ENCODE data around the gene ETNK2.
A peak's percentile ranks its signal among the peaks of the same experiment; 100 is the strongest.

ETNK2 gene

DNA sequence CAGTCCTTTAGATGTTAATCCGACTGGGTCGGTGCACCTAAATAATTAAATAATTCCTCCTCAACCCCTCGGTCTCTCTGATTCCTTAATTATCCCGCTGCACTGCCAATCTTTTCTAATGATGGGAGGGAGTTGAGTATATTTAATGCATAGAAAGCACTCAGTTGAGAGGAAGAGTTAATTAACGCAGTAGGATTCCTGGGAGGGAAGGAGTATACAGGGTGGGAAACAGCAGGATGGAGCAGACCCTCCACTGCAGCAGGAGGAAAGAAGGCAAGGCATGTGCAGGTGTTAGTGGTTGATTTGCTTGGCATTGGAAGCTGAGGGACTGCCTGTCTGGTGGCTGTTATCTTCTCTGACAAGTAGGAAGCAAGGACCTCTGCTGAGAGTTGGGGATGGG, 24.2 kb upstream of the ETNK2 start:
- no peak for DNase-seq (ENCODE audit: low read depth in 3 of 3)

DNA sequence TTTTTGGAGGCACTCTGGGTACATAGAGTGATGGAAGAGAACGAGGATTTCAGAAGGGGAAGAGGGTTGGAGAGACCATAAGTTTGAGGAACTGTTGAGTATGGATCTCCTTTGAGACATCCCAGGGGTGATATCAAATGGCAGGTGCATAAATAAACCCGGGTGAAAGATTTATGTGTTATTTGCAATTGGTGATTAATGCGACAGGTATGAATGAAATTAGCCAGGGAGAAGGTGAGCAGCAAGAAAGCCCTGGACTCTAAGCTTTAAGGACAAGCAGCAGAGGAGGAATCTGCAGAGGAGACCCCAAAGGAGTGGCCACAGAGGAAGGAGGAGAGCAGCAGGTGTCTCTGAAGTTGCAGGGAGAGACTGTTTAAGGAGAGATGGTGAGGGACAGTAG, 23.1 kb upstream of the ETNK2 start:
- no peak for DNase-seq (ENCODE audit: low read depth in 3 of 3)

DNA sequence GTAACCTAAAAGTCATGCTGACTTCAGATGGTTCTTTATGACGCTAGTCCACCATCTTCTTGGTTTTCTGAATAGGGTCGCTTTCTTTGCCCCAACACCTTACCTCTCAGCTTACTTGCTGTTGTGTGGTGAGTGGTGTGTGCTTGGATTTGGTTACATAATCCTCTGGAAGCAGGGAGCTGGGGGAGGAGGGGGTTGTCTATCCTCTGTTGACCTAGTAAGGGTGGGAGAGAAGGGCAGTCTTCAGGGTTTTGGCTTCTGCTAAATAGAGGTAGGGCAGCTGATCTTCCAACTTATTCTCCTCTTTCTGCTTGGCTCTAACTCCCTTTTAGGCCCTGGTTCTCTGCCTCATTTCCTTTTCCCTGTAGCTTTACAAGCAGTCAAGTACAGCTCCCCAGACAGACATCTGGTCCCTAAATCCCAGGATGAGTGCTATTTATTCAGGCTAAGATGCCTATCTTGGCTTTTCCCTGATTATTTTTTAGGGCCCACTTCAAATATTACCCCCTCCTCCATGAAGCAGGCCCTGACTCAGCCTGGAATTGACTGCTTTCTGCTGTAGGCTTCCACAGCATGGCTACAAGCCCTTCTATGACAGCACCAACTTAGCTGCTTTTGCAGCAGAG, 20.7 kb upstream of the ETNK2 start:
- DNase-seq (ENCODE audit: low read depth in 3 of 3), result no peak

DNA sequence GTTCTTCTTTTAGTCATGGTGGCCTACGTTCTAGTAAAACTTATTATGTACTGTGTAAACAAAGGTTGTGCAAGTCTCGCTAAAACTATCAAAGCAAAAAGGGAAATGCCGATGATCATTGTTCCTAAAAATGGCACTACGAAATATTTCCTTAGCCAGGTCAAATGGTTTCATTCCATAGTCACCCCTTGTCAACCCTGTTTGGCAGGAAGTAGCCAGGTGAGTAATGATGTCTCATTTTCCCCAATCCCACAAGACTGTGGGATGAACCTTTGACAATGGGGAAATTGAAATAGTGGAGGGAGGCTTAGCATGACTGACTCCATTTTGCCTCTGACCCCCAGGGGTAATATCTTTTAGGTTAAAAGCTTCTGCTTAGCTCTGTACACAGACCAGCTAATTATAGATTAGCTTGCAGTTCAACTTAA, 19.9 kb upstream of the ETNK2 start:
- DNase-seq (ENCODE audit: low read depth in 3 of 3), result no peak

DNA sequence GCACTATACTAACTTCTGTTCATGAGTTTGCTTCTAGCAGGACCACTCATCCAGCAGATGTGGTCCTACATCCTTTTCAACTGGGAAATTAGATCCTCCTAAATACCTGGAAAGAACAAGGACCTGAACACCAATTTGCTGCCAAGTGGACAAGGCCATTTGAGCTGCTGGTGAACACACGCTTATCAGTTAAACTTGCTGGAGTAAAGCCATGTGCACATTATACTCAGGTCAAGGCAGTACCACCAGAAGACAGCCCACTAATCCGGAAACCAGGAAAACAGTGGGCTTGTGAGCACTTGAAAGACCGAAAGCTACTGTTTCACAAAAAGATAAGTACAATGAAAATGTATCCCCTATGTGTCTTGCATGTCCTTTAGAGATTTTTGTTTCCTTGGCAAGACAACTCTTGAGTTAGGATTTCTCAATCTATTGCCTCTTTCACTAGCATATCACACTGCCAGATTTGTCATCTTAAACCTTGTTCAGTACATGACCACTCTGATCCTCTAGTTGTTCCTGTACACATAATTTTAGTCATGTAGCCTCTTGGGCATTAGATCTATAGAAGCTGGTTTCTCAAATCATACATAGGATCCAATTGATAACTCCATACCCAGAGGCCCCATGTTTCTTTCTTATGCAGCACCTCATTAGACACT, 18.8 kb upstream of the ETNK2 start:
- DNase-seq (ENCODE audit: low read depth in 3 of 3), result no peak

DNA sequence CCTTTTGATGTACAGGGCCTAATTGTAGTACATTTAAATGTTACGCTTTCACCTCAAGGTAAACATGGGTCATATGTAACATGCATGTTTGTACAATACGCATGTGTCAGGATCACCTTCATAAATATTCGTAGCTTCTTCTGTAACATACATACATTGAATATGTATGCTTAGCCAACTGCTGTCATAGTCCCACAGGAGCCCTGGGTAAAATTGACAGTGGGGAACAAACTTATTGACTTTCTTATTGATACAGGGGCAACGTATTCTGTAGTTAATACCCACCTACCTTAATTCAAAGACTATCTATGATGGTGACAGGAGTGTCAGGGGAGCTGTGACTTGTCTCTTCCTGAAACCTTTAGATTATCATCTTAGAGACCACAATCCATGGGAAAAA, 18.0 kb upstream of the ETNK2 start:
- DNase-seq (ENCODE audit: low read depth in 3 of 3), result no peak

DNA sequence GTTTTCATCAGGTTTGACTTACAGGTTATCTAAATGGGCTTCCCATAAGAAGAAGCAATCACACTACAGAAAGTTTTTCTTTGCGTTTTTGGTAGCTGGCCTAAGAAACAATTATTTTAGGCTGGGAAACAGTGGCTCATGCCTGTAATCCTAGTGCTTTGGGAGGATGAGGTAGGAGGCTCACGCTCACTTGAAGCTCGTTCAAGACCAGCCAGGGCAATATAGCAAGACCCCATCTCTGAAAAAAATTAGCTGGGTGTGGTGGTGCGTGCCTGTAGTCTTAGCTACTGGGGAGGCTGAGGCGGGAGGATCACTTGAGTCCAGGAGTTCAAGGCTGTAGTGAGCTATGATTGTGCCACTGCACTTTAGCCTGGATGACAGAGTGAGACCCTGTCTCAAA, 15.9 kb upstream of the ETNK2 start:
- no peak for DNase-seq (ENCODE audit: low read depth in 3 of 3)

DNA sequence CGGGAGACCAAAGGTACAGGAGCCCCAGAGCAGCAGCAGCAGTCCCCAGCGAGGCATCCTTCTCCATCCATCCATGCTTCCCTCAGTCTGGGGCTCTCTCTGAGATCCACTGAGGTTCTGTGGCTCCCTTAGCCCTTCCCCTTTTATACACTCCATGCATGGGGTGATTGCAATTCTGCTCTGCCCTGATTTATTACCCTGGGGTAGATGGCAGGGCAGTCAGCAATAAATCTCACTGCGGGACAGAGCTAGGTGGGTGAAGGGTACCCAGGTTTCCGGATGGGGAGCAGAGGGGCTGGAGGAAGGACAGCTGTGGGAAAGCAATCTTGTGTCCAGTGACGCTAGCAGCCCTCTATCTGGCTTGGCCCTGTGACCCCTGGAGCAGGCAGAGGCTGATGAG, 14.4 kb upstream of the ETNK2 start, which contains the start of gene REN:
Gene REN, minus strand, starts transcription at position 119 of the 400 bp plus-strand sequence. Its CDS starts 44 bp downstream, at position 75.
- no peak for DNase-seq (ENCODE audit: low read depth in 3 of 3)

DNA sequence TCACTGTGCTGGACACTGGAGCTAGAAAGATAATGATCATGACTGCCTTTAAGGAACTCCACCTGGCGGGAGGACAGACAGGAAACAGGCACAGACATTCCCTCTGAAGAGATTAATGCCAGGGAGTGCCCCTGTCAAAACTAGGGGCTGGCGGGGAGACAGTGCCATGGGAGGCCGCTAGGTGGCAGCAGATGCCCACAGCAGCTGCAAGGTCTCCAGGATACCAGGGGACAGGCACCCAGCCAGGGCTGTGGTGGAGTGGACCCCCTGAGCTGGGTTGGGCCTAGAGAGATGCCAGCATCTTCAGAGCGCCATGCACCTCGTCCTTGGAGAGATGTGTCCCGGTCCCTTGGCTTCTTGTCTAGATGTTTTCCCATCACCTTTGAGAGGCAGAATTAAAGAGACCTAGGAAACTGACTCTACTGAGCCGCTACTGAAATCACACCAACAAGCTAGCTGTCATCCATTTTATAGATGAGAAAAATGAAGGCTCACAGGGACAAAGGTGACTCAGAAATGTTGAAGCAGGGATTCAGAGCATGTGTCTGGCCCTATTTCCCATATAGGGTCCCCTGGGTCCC, 10.7 kb upstream of the ETNK2 start:
- peak; percentile 60 to 70 (median 66) for DNase-seq (ENCODE audit: low read depth in 3 of 3)

DNA sequence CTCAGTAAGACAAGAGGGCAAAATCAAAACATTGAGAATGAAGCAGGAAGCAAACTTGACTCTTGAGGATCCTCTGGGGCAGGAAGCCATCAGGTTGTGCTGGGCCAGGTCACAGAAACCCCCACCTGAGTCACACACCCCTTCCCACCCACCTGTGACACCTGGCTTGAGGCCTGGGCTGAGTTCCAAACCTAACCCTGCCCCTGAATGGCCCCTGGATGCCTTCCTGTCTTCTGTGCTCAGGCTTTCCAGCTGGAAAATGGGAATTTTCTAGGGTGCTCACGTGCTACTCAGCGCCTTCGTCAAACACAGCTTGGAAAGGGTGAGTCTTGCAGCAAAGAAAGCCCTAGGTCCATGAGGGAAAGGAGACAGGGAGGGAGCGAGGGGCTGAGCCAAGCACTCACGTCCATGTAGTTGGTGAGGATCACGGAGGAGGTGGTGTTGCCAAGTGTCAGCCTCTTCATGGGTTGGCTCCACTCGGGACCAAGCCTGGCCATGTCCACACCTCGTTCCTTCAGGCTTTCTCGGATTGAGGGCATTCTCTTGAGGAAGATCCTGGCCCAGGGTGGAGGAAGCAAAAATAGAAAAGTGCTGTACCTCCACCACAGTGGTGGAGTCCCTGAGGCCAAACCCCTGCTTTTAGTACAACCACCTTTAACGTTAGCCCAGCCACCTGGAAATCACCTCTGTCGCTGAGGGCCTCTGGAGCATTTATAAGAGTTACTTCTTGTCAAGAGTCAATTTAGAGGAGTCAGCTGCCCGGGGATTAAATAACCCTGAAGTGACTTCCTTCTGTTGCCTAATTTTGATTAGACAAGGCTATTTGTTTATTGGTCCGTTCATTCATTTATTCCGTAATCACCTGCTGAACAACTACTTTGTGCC, 10.0 kb upstream of the ETNK2 start:
- no peak for DNase-seq (ENCODE audit: low read depth in 3 of 3)

DNA sequence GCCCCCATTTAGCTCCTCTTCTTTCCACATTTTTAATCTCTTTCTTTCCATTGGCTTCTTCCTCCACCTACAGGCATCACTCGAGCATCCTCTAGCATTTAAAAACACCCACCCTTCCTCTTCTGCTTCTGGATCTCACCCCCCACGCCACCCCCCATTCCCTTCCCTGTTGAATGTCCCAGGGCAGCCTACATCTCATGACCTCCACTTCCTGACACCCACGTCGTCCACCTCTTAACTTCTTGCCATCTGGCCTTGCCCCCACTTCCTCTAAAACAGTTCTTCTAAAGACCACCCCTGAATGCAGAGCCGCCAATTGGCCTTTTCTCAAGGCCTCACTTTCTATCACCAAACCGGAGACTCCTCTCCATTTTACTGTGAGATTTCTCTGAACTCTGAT, 6.1 kb upstream of the ETNK2 start:
- DNase-seq (ENCODE audit: low read depth in 3 of 3), result no peak

DNA sequence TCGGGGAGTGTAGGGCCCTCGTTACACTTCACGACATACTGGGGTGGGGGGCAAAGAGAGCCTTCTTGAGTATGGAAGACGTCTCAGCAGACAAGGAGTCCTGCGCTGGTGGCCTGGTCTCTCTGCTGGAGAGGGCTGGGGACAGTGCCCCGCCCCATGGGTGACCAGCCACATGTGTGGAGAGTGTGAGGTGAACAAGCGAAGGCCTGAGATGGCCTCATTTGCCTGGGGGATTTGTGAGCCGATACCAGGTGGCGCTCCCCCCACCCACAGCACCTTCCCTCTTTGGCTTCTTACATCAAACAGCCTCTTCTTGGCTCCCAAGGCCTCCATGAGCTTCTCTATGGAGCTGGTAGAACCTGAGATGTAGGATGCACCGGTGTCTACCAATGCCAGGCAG, 4.0 kb upstream of the ETNK2 start:
- no peak for DNase-seq (ENCODE audit: low read depth in 3 of 3)

DNA sequence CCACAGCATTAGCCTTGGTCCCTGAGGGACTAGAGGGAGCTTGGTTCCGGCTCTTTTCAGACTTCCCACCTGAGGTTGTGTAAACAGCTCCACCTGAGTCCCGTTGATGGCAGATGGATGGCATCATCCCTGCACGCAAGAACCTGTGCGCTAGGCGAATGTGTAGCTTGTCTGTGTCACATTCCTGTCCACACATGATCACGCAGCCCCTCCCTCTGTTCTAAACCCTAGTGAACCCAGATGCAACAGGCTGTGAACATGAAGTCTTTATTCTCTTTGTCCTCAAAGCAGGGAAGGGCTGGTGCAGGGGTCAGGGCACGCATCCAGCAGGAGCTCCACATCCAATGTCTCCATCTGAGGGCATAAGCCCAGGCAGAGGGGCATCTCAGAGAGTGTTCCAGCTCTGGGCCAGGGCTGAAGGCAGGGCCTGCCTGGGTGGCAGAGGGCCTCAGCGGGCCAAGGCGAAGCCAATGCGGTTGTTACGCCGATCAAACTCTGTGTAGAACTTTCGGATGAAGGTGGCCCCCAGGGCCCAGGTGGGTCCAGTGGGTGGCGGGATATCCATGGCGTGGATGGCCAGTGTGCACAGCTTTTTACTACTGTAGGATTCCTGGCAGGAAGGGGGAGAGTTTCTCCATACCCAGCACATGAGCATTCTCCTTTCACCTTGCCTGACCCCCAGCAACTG, 2.9 kb upstream of the ETNK2 start:
- DNase-seq (ENCODE audit: low read depth in 3 of 3), result no peak

DNA sequence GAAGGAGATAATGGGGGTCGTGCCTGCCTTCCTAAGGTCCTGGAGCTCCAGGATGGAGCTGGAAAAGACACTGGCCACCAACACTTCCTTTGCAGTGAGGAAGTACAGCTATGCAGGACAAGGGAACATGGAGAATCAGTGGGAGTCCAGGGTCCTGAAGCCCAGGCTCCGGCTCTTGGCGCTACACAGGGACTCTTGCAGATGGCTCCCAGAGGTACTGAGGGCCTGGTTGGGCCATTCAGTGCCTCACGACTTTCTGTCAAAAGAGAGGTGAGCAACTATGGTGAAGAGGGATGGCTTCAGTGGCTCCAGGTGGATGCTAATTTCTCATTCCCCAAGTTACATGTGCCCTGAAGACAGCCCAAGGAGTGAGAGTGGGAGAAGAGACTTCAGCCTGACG, 1.8 kb upstream of the ETNK2 start:
- no peak for DNase-seq (ENCODE audit: low read depth in 3 of 3)

DNA sequence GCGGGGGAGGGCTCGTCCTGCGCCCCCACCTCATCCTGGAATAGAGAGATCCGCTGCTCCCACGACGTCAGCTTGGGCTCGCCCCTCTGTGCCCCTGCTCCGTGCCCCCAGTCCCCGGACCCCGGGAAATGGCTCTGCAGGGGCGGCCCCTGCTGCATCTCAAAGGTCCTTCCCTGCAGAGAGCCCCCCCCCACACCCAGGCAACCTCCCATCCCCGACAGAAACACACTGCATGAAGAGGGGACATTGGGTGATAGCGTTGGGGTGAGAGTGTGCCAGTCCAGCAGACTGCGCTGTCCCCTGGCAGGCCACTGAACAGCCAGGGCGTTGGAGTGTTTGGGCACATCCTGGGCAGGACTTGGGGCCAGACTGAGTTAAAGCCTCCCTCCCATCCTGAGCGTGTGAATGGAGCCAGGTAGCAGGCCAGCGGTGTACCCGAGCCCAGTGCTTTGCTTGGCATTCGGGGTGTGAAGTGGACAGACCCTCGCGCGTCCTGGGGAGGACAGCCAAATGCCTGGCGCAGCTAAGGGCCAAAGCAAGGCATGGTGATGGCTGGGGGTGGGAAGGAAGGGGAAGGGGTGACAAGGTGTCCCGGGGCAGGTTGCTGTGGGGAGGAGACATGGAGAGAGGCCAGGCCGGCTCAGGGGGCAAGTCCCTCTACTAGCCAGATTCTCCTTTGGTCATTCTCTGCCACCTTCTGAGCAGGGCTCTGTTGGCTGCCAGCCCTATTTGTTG, 633 bp upstream of the ETNK2 start:
- DNase-seq (ENCODE audit: low read depth in 3 of 3), result no peak

DNA sequence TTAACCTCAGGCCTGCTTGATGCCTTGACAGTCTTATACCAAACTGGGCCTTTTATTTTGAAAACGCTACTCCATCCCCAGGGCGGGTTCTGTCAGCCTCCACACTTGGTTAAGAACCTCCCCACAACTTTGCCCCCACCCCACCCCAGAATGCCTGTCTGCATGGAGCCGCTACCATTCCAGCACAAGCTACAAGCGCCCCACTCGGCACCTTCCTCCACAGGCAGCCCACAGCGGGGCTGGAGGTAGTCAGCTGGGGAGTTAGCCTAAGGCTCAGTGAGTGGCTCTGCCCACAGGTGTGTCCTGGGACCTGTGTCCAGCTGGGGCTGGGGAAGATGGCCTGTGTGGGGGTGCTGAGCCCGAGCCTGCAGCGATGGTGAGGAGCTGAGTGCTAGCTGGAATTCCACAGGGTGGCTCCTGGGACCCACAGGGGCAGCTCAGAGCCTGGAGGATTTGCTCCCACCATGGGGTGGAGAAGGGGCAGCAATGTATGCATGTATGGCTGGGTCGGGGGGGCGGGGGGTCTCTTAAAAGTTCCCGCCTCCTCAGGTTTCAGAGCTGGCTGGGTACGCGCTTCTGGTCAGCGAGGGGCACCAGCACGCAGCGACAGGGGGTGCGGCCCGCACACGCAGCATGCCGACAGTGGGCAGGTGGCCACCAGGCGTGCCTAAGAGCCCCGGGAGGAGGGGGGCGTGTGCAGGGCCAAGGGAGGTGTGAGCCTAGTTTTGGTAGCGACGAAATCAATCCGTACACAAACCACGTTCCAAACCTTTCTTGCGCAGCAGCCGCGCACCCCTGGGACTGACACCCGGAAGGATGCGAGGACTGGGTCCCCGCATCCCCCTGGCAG, 917 bp downstream of the ETNK2 start:
- DNase-seq (ENCODE audit: low read depth in 3 of 3), result no peak

DNA sequence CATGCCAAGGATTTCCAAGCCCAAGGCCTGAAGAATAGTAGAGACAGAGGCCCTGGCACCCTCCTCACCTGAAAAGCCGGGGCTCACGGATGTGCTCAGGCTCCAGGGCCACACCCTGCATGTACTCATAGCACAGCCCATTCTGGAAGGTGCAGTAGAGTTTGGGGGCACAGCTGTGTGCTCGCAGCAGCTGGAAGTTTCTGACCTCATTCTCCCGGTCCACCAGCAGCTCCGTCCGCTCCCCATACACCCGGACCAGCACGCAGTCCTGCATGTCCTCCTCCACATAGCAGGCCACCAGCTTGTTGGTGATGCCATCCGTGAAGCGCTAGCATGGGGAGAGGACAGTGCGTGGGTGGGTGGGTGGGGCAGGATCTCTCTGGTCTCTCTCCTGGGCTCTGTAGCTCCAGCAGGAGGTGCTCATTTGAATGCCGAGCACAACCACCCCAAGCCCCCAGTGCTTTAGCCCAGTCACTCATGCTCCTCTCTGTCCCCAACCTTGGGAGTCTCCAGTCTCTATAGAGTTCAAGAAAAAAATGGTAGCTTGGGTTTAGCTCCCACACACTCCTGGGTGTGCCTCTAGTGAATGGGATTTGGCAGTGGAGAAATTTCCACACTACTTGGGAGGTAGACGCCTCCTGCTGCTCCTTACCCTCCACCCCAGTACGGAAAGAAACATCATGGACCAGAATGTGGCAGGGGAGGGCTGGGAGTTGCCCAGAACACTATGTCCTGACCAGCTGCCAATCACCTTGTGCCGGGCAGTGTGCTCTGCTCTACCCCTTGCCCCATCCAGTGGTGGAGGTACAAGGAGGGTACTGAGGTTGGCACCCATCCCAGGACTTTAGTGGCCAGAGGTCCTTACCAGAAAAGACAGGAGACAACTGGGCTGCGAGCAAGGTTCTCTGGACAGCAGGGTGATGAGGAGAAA, 1.9 kb downstream of the ETNK2 start:
- no peak for DNase-seq (ENCODE audit: low read depth in 3 of 3)

DNA sequence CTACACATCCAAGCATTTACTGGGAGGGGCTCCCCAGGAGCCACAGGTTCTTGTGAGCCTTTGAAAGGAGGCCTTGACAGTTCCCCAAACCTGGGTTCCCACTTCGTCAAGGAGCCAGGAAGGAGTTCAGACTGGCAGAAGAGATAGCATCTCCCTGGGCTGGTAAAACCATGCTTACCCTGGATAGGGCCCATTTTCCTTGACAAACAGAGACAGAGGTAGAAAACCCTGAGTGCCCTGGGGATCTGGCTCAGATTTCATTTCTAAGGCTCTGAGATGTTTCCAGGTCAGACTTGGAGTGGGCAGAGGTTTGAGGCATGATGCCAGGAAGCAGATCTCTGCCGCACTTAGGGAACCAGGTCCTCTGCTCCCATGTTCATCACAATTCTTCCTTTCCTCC, 2.7 kb downstream of the ETNK2 start:
- DNase-seq (ENCODE audit: low read depth in 3 of 3), result no peak

All from stimulated activated CD4-positive, alpha-beta T cell treated with anti-CD3 and anti-CD28 coated beads, TNF-alpha, amount 100 ng/mL, for 48 hours (primary cell).